GM12865 (cell line): ENCODE data around the gene INSM2.

Experiments
- DNase-seq: peaks from one replicate; pipeline ENCODE4 v3.0.0; 2010; ENCODE audit warnings: low read depth
- H3K4me3 ChIP-seq: 2 replicates; pipeline ENCODE4 v1.5.1; 2011; ENCODE audit warnings: mild to moderate bottlenecking, low read depth, low read length, control low read depth
- TF ChIP-seq, protein P1 (sequence below): IDR thresholded peaks from 2 replicates; pipeline ENCODE4 v1.5.1; 2011; ENCODE audit warnings: low read length, control low read depth, low read depth, inconsistent platforms; ENCODE audit not compliant: insufficient read depth; ENCODE audit errors: missing control alignments

INSM2 gene

DNA sequence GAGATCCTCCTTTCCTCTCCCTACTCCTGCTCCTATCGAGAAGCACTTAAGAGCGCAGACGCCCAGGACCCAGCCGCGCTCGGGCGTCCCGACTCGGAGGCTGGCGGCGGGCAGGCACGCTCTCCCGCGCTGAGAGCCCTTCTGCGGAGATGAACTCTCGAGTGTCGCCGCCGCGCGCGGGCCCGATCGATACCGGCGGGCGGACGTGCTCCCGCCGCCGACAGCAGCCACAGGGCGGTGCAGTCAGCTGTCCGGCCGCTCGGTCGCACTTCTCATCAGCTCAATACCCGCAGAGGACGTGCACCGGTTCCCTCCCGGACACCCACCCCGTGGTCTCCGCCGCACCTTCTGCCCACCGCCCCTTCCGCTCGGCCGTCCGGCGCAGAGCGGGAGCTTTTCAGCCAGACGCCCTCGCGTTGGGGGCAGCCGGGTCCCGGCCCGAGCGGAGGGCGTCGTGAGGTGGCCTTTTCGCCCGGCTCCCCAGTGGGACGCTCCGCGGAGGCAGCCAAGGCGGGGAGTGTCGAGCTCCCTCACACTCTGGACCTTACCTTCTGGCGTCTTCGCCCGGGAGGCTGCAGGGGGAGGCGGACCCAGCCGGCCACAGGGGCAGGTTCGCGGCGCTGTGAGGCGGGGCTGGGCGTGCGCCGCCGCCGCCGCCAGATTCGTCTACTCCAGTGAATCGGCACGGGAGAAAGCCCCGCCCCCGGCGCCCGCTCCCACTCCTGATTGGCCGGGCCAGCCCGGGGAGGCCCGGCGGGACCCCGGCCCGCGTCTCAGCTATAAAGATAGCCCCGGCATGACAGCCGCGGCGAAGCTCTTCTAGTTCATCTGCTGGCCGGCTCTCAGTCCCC is at the start of gene INSM2:
INSM2 (plus strand) TSS at position 808 of the 851 bp plus-strand sequence. CDS start 89 bp downstream, outside the sequence.
- H3K4me3 ChIP-seq: peak within 1 kb of the TSS; percentile 89
- peak; percentile 81 for DNase-seq
- TF ChIP-seq, protein P1, sequence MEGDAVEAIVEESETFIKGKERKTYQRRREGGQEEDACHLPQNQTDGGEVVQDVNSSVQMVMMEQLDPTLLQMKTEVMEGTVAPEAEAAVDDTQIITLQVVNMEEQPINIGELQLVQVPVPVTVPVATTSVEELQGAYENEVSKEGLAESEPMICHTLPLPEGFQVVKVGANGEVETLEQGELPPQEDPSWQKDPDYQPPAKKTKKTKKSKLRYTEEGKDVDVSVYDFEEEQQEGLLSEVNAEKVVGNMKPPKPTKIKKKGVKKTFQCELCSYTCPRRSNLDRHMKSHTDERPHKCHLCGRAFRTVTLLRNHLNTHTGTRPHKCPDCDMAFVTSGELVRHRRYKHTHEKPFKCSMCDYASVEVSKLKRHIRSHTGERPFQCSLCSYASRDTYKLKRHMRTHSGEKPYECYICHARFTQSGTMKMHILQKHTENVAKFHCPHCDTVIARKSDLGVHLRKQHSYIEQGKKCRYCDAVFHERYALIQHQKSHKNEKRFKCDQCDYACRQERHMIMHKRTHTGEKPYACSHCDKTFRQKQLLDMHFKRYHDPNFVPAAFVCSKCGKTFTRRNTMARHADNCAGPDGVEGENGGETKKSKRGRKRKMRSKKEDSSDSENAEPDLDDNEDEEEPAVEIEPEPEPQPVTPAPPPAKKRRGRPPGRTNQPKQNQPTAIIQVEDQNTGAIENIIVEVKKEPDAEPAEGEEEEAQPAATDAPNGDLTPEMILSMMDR: peak; percentile 19

GRCh38 chr14:35492569-35493014 is 41.4 kb upstream of the INSM2 start:
- TF ChIP-seq, protein P1: no peak
- H3K4me3 ChIP-seq: no peak overlapping the region
- no peak for DNase-seq

GRCh38 chr14:35495278-35495677 is 38.7 kb upstream of the INSM2 start:
- TF ChIP-seq, protein P1: no peak
- no peak for DNase-seq
- H3K4me3 ChIP-seq: no peak overlapping the region

DNA sequence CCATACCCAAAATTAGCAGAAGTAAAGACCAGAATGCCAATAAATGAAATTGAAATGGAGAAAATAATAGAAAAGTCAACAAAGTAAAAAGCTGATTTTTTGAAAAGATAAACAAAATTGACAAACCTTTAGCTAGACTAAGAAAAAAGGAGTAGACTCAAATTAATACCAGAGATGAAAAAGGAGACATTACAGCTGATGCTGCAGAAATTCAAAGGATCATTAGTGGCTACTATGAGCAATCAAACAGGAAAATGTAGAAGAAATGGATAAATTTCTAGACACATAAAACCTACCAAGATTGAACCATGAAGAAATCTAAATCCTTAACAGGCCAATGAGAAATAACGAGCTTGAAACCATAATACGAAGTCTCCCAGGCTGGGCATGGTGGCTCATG is 34.8 kb upstream of the INSM2 start:
- no peak overlapping the region for H3K4me3 ChIP-seq
- DNase-seq: no peak
- TF ChIP-seq, protein P1: no peak

- TF ChIP-seq, protein P1: no peak
- no peak for DNase-seq
- no peak overlapping the region for H3K4me3 ChIP-seq
Observed at GRCh38 chr14:35503646-35504045, 30.3 kb upstream of the INSM2 start.

DNA sequence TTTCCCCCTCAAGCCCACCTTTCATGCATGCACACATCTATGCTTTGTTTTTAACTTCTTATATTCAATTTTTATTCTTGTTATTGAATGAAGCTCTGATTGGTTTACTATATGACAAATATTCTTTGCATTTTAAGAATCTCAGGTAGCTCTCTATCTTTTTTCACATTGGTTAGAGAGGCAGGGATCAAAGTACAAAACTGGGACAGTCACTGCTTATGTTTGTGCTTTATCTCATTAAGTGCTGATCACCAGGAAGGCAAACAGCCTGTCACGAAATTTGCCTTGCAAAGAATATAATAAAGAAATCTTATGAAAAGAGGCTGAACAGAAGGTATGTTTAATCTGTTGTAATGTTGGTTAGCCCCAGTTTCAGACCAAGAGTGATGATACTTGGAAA is 29.7 kb upstream of the INSM2 start:
- no peak overlapping the region for H3K4me3 ChIP-seq
- DNase-seq: no peak
- TF ChIP-seq, protein P1: no peak
